Activated naive CD8-positive, alpha-beta T cell (primary cell): ENCODE data around the gene MBOAT2.

Experiments used
- H3K27ac Mint-ChIP-seq: one replicate; pipeline ENCODE4 v1.8.0; 2021; ENCODE audit warnings: mixed read lengths
- H3K27me3 Mint-ChIP-seq: one replicate; pipeline ENCODE4 v1.8.0; 2021; ENCODE audit warnings: mixed read lengths
- H3K36me3 Mint-ChIP-seq: one replicate; pipeline ENCODE4 v1.8.0; 2021; ENCODE audit warnings: mixed read lengths
- H3K4me1 Mint-ChIP-seq: one replicate; pipeline ENCODE4 v1.8.0; 2021; ENCODE audit warnings: low read depth, mixed read lengths
- H3K4me3 Mint-ChIP-seq: one replicate; pipeline ENCODE4 v1.8.0; 2021; ENCODE audit warnings: mild to moderate bottlenecking, mixed read lengths
- H3K9me3 Mint-ChIP-seq: one replicate; pipeline ENCODE4 v1.8.0; 2021; ENCODE audit warnings: low read depth, mixed read lengths

MBOAT2 gene

DNA sequence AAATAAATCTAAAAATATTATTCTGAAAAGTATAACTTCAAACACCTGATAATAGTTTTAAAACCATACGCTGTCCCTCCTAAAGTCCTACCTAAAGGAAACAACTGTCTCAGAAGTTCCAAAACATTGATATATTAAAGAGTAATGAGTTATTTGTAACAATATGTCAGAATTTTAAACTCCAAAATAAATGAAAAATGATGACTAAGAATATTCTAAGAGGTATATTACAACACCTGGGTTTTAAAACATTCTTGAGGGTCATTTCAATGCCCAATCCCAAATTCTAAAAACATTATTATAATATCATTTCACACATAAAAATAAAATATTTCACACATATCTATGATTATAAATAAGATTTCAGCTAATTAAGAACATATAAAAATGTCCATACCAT, 186.3 kb downstream of the MBOAT2 start:
- H3K9me3 Mint-ChIP-seq = no peaks in the 10 kb centered on the region
- no peaks in the 10 kb centered on the region for H3K27me3 Mint-ChIP-seq
- no peaks in the 10 kb centered on the region for H3K4me1 Mint-ChIP-seq
- H3K36me3 Mint-ChIP-seq = peaks cover 12% of the 10 kb centered on the region
- H3K27ac Mint-ChIP-seq = no peak overlapping the region
- H3K4me3 Mint-ChIP-seq = no peak overlapping the region

DNA sequence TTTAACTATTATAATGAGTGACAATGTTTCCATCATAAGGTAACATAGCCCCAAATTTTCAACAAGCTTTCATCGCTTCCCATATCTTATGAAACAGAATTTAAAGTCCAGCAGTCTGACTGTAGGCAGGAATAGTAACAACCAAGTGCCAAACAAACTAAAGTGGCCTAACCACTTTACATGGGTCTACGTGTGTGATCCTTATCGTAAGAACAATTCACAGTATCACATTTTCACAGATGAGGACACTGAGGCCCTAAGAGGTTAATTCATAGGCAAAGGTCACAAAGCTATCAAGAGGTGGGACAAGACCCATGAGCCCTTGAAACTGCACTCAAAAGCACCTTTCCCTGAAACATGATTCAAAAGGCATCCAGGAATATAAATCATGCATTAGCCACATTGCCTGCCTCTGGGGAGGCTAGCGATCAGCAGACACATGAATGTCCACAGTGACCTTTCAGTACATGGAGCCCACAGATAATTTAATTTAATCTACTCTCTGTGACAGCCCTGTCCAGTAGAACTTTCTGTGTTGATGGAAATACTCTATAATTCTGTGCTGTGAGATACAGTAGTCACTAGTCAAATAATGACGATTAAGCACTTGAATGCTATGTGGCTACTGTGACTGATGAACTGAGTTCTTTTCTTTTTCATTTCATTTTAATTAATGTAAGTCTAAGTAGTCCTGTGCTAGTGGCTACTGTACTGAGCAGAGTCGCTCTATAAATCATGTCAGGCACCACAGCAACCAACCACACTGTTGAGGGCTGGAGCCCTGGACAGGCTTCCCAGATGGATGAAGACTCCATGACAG, 196.4 kb downstream of the MBOAT2 start:
- no peaks in the 10 kb centered on the region for H3K9me3 Mint-ChIP-seq
- no peak overlapping the region for H3K4me3 Mint-ChIP-seq
- H3K27ac Mint-ChIP-seq = no peak overlapping the region
- H3K36me3 Mint-ChIP-seq = peaks cover 41% of the 10 kb centered on the region
- peaks cover 18% of the 10 kb centered on the region for H3K4me1 Mint-ChIP-seq
- no peaks in the 10 kb centered on the region for H3K27me3 Mint-ChIP-seq

DNA sequence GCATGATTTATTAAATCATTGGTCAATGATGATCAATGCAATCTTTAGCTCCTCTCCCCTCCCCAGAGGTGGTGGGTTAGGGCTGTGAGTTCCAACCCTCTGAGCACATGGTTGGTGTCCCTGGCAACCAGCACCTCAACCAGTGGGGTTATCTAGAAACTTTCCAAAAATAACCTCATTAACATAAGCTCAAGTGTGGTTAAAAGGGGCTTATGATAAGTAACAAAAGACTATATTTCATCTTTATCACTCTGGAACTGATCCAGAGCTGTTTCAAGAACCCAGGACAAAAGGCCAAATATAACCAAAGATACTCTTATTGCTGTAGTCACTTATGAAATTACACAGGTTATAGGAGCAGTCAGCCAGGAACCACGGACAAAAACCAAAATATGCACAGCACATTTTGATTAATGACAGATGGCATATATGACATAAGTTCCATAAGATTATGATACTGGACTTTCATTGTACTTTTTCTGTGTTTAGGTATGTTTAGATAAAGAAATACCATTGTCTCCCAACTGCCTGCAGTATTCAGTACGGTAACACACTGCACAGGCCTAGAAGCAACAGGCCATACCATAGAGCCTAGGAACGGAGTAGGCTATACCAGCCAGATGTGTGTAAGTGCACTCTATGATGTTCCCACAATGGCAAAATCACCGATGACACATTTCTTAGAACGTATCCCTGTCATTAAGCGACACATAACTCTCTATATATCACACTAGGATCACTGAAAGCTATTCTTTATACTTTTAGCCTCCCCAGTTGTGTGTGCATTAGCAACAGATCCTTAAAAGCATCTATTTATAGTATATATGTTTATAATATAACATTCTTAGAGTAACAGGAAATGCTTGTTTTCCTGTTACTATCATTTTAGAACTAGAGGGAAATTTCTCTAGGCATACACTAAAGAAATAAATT, 197.9 kb downstream of the MBOAT2 start:
- Mint-ChIP-seq H3K4me1 (peaks cover 23% of the 10 kb centered on the region), H3K4me3 (no peak overlapping the region), H3K27ac (peak overlapping the region; percentile 46), H3K27me3 (no peaks in the 10 kb centered on the region), H3K36me3 (peaks cover 40% of the 10 kb centered on the region), H3K9me3 (no peaks in the 10 kb centered on the region)

DNA sequence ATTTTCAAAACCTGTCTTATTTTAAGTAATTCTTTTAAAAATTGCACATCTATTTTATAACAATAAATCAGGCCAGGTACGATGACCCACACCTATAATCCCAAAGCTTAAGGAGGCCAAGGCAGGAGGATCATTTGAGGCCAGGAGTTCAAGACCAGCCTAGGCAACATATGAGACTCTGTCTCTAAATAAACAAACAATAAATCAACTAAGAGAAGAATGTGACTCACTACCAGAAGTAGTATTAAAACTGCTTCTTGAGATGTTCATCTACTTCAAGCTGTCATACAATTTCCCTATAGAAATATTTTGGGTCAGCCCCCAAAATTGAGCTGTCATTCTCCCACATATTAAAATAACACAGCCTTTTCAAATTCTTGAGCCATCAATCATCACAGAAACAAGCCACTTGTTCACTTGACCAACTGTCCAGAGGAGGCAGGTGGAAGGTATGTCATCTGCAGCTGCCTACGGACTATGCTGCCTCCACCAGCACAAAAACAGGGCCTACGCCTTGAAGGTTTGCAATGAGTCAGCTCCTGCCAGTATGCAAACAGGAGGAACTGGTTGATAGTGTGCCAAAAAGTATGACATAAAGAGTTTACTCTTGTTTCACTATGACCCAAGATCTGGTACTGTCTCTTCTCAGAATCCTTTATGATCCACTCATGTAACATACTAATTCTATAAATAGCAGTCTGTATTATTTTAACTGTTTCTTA, 199.7 kb downstream of the MBOAT2 start:
- H3K9me3 Mint-ChIP-seq = no peaks in the 10 kb centered on the region
- H3K4me1 Mint-ChIP-seq = peaks cover 23% of the 10 kb centered on the region
- H3K27ac Mint-ChIP-seq = peak overlapping the region; percentile 81
- no peak overlapping the region for H3K4me3 Mint-ChIP-seq
- H3K36me3 Mint-ChIP-seq = peaks cover 32% of the 10 kb centered on the region
- no peaks in the 10 kb centered on the region for H3K27me3 Mint-ChIP-seq

DNA sequence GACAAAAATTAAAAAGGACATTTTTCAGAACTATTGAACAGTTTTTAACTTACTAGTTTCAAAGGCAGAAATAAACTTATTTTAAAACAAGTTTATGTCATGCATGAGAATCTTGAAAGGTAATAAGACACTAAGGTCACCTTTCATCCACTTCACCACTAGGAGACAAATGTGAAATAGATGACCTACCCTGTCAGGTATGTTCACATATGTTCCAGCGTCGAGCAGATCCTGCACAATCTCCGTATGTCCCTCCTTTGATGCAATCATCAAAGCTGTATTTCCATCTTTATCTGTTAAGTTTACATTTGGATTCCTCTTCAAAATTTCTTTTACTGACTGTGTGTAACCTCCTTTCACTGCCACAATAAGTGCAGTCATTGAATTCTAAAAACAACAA, 200.7 kb downstream of the MBOAT2 start:
- H3K4me1 Mint-ChIP-seq = peaks cover 29% of the 10 kb centered on the region
- no peak overlapping the region for H3K4me3 Mint-ChIP-seq
- H3K27ac Mint-ChIP-seq = peak overlapping the region; percentile 5
- H3K9me3 Mint-ChIP-seq = no peaks in the 10 kb centered on the region
- no peaks in the 10 kb centered on the region for H3K27me3 Mint-ChIP-seq
- peaks cover 29% of the 10 kb centered on the region for H3K36me3 Mint-ChIP-seq
